Stimulated activated CD4-positive, alpha-beta T cell treated with anti-CD3 and anti-CD28 coated beads, Interleukin-2, amount 100 ng/mL, for 48 hours (primary cell): Measurements from ENCODE around the gene DOP1B.
"Not testable (repeated sequence)": the region's sequence is repeated elsewhere in the genome, so short reads cannot be mapped to it uniquely, and the experiment has no call there.

Source experiments
- DNase-seq, 2 donors: peaks; one replicate each; pipeline ENCODE4 v3.0.0-alpha.2; 2020

The DOP1B gene

DNA sequence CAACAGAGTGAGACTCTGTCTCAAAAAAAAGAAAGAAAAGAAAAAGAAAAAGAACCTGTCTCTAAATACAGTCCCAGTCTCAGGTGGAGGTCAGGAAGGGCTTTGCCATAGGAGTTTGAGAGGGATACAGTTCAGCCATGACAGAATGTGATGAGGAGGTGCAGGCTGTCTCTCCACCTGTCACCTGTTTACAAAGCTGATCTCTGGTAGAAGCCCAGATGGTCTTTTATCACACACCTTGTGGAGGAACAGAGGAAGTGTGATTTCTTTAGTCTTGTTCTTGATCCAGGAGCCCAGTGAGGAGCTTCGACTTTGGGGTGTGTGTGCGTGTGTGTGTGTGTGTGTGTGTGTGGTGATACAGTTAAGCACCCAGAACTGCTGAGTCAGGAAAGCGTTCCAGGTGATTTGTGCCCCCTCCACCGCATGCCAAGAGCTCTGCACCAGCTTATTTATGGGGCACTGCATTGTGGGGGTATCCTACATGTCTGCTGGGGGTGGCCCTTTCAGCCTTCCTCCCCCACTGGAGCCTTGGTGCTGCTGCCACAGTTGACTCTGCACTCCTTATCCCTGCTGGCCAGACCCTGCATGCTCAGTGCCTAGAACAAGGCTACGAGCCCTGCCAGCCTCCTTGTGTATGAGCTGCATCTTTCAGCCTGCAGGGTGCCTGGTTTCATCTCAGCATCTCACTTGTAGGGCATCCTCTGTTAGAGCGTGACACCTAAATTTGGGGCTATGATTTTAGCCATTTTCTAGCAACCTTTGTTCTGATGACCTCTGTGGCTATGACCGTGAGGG, 19.3 kb downstream of the DOP1B start:
- no peak for DNase-seq

DNA sequence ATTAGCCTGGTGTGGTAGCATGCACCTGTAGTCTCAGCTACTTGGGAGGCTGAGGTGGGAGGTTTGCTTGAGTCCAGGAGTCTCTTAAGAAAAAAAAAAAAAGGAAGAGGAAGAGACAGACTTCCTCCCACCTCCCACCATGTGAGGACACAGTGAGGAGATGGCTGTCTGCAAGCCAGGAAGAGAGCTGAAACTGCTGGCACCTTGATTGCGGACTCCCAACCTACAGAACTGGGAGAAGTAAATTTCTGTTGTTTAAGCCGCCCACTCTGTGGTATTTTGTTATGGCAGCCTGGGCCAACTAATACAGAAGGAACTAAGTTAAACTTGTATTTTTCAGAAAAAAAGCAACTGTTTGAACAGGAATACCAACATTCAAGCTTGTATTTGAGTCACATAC, 21.7 kb downstream of the DOP1B start:
- no peak for DNase-seq

DNA sequence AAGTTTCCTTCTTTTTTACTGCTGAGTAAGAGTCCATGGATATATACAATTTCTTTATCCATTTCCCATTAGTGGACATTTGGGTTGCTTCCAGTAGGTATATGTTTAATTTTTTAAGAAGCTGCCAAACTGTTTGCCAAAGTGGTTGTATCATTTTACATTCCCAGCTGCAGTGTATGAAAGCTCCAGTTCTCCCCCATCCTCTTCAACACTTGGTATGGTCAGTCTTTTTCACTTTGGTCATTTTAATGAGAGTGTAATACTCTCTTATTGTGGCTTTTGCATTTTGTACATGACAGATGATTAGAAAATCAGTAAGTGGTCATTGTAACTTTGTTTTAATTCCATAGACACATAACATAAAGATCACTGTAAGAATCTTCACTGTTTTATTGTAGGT, 22.5 kb downstream of the DOP1B start:
- no peak for DNase-seq

DNA sequence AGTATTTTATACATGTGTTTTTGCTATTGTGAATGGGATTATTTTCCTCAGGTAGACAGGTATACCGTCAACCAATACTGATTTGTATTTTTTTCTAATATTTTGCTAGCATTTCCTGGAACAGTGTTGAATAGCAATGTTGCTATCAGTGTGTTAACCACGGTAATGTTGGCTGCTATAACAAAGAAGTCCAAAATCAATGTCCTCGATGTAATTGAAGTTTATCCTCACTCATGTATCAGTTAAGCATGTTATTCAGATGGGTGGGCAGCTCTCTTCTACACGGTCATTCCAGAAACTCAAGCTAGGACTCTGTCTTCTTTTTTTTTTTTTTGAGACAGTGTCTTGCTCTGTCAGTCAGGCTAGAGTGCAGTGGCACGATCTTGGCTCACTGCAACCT, 24.3 kb downstream of the DOP1B start:
- DNase-seq: no peak

DNA sequence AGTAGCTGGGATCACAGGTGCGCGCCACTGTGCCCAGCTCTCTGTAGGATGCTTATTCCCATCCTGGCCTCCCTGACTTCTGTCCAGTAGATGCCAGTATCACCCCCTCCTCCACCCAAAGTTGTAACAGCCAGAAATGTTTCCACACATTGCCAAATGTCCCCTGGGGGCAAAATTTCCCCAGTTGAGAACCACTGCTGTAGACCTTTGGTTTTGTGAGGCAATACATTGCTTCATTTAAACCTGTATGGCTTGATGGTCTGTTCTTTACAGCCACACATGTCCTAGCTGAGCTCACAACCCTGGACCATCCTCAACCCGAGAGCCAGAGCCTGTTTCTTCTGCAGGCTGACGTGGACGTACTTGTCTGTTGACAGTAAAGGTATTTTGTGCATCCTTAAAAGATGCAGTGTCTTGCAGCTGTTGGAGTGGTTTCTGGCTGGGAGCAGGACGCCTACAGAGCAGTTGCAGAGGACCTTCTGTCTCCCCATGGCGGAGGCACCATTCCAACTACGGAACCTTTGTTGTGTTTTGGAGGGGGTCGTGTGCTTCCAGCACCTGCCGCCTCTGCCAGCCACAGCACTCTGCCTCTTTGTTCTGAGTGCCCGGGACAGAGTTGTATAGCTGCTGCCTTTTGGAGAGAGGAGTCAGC, 26.6 kb downstream of the DOP1B start:
- no peak for DNase-seq

DNA sequence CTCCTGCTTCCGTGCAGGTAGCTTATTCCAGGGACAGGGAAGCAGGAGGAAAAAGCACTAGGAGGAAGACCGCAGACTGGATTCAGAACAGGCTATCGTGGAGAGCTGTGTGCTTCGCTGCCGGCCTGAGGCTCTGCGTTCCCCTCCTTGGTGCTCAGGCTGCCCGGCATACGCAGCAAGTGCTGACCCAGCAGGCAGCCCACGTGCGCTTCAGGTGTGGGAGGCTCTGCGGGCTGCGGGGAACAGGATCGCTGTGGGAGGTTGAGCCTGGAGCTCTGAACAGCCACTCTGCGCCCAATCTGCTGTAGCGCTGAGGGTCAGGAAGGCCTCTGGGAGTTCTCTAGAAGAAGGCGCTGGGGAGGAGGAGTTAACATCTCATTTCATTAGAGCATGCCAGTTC, 27.9 kb downstream of the DOP1B start:
- DNase-seq: no peak

DNA sequence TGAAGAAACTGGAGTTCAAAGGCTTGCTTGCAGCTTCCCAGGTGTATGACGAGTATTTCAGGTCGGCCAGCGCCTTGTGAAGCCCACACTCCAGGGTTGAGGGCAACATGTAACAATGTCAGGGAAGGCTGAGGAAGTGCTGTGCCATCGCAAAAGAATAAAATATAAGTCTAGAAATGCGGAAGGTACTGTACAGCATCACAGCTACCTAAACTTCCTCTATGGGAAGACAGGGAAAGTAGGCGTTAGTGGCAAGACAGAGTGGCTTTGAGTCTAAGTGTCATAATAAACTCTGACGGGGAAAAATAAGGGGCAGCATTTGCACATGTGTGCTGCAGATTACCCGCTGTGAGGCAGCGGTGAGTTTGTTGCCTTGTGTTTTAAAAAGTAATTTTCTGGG, 28.9 kb downstream of the DOP1B start:
- DNase-seq: no peak

DNA sequence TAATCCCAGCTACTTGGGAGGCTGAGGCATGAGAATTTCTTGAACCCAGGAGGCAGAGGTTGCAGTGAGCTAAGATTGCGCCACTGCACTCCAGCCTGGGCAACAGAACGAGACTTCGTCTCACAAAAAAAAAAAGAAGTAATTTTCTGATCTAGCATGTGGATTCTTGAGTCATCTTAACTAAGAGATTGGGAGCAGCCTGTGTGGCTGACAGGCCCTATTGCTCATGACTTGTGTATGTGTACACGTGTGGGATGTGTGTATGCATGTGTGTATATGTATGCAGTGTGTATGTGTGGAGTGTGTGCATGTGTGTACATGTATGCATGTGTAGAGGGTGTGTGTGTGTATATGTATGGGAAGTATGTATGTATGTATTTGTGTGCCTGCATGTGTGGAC, 29.5 kb downstream of the DOP1B start:
- DNase-seq: no peak

DNA sequence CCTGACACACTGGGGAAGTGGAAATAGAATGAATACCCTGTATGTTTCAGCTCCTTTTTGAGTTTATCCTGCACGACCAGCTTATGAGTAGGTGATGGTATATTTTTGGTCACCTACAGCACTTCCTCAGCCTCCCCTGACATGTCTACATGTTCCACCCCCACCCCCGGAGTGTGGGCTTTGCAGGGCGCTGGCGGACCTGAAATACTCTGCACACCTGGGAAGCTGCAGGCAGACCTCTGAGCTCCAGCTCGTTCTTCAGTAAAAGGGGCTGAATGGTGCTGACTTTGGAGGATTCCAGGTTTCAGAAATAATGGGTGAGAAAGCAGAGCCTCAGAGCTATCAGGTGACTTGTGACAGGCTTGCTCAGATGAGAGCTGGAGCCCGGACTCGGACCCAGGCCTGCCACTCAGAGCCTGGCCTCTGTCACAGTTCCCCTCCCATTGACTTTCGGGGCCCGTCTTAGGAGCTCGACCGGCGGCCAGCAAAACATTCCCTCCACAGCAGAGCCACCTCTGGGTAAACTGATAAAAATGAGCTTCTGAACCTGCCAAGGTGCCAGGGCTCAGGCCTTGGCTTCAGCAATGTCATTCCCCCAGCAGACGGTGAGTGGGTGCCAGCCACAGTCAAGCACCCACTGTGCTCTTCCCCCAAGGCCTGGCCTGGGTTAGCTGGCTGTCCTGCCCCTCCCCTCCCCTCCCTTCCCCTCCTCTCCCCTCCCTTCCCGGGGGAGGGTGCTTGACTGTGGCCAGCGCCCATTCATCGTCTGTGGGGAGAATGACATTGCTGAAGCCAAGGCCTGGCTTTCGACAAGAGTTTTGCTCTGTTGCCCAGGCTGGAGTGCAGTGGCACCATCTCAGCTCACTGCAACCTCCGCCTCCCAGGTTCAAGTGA, 30.1 kb downstream of the DOP1B start:
- no peak for DNase-seq

DNA sequence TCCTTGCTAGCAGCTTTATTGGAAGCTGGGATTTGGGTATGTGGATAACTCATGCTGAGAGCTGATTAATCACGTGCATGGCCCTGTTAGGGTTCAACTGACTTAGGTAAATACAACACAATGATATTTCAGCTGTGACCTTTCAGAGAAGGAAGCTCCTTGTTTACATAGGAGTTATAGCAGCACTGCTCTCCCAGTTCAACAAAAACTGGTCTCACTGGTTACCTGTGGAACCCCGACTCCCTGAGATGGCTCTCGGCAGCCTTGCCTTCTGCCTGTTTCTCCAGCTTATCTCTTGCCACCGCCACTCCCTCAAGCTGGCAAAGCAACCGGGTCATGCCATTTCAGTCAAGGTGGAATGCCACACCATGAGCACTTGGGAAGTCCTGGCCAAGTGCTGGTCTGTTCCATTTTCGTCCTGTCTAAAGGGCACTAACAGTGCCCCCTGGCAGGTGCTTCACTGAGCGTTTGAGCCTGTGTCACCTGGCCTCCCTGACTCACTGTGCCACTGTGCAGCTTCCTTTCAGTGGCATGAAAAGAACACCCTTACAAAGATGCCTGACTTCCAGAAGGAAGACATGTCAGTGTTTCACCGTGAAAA, 31.6 kb downstream of the DOP1B start:
- DNase-seq: no peak

DNA sequence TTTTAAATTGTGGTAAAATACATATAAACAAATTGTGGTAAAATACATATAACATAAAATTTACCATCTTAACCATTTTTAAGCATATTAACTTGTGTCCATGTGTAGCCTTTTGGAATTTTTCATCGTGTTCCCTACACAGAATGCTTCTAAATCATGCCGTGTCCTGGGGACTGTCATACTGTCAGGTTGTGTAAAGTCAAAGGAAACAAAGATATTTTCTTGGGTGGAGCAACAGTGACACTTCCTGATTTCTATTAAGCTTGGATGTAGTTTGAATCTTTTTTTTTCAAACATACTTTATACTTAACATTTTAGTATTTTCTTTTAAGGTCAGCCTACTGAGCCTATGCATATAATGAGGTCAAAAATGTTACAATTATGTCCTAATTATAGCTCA, 32.3 kb downstream of the DOP1B start:
- no peak for DNase-seq

DNA sequence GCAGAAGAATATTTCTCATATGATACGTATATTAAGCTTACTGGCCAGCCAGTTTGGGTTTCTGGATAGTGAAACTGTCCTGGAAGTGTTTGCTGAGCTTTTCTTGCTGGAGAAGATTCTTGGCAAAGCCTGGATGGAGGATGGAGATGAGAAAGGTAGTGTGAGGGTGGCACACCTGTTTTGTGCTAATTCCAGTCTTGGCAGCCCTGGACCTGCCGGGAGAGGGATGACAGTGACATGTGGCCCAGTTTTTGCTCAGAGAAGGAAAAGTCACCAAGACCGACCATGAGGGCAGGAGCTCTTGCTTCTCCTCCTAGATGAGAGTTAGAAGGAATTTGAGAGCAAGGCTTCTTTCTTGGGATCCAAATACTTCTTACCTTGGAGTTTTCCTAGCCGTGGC, 34.1 kb downstream of the DOP1B start:
- DNase-seq: no peak

DNA sequence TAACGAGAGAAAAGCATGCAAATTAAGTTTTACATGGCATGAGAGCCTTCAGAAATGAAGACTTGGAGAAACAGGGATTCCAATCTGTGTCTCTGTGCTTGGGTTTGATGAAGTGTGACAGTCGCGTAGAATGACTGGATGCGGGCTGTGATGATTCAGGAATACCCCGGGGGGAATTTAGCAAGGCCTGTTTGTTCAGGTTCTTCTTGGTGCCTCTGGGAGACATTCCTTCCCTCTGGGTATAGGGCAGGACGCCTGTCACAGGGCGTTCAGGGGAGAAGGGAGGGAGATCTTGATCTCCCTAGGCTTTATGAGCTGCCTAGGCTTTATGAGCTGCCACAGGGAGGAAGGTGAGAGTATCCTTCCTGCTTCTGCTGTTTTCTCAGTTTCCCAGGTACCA, 36.6 kb downstream of the DOP1B start:
- DNase-seq: no peak

DNA sequence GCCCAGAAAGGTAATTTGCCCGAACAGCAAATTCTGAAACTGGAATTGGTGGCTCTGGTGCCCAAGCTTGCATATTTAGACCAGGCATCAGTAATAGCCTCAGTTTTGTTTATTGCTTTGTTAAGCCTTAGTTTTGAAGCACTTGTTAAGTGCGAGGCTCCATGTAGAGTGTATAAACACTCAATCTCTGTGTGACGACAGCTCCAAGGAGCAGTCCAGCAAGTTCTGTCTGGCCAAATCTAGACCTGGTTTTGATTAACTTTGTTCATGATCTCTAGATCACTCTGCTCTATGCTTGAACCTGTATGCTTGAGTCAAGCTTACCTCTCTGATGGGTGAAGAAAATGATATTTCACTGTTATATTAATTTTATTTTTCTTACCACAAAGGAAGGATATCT, 37.4 kb downstream of the DOP1B start:
- DNase-seq: no peak

DNA sequence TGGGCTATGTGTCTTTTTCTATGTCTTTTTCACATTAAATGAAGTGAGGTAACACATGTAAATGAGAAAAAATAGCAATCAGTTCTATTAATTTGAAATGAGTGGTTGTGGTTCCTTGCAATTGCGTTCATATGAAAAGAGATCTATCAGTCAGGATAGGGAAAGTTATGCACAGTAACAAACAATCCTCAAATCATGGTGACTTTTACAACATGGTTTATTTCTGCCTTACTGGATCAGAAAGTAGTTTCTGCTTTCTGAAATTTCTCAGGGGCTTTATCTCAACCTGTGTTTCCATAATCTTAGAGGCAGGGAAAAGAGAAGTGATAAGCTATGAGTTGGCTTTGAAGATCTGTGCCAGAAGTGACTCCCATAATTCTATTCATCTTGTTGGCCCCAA, 39.0 kb downstream of the DOP1B start:
- no peak for DNase-seq

DNA sequence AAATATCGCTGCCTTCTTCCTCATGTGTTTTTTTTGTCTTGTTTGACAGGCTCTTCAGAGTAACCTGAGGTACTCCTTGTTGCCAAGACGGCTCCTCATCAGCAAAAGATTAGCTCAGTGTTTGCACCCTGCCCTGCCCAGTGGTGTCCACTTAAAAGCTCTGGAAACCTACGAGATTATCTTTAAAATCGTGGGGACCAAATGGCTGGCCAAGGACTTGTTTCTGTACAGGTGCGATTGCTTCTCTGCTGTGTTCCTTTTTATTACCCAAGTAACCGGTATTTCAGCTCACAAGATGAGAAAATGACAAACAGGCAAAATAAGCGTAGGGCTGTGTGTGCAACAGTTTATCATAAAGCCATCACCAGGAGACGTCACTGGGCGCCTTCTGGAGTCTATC, 42.4 kb downstream of the DOP1B start:
- DNase-seq: no peak

DNA sequence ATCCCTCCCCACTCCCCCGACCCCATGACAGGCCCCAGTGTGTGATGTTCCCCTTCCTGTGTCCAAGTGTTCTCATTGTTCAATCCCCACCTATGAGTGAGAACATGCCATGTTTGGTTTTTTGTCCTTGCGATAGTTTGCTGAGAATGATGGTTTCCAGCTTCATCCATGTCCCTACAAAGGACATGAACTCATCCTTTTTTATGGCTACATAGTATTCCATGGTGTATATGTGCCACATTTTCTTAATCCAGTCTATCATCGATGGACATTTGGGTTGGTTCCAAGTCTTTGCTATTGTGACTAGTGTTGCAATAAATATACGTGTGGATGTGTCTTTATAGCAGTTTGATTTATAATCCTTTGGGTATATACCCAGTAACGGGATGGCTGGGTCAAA, 43.0 kb downstream of the DOP1B start:
- not testable (repeated sequence) for DNase-seq

DNA sequence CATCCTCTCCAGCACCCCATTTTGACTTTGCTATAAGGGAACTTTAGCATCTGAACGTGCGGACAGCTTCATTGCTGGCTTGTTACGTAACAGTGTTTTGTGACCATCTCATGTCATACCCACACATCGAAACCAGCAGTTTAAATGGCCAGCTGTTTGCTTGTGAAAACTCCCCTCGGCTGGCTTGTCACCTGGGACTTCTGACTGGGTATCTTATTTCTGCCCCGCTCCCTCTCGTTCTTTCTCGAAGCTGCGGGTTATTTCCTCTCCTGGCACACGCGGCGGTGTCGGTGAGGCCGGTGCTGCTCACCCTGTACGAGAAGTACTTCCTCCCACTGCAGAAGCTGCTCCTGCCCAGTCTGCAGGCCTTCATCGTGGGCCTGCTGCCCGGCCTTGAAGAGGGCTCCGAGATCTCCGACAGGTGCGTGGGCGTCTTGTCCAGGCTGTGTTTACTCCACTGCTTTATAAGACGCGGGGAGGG, 43.5 kb downstream of the DOP1B start:
- no peak for DNase-seq

DNA sequence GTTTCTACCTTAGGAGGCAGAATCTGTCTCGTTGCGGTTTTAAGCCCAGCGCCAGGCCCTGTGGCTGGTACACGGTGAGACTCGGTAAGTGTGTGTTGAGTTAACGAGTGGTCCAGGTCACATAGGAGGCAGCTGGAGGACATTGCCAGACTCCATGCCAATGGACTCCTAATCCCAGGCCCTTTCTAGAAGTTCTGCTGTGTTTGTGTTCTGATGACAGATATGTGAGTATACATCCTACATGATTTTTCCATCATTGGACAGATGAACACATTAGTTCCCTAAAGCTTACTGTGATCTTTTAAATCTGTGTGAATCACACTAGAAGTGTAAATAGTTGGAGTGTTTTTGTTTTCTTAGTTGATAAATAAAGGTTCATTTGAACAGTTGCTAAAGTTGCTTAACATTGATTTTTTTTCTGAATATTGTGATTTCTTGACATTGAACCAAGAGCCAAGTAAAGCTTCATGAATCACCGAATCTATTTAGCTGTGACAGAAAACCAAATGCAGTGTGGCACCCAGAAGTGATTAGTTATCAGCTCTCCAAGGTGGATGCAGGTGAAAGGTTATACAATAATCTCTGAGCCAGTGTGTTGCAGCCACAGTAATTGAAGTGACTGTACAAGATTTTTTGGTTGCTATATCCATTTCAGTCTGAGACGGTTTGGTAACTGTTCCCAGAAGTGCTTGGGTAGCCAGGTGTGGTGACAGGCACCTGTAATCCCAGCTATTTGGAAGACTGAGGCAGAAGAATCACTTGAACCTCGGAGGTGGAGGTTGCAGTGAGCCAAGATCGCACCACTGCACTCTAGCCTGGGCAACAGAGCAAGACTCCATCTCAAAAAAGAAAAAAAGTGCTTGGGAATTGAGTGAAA, 46.3 kb downstream of the DOP1B start:
- DNase-seq: no peak

DNA sequence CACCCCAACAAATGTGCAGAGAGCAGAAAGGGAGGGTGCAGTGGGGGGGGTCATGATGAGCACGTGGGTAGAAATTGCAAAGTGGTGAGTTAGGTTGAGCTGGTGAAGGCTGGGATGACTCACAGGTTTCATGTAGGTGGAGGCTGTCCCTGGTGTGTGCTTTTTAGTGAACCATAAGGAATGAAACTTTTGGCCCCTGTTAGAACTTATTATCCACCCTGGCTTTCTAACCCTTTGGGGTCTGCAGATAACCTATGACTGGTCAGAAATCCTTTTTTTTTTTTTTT, 46.9 kb downstream of the DOP1B start:
- peak; percentile 32 to 43 for DNase-seq

DNA sequence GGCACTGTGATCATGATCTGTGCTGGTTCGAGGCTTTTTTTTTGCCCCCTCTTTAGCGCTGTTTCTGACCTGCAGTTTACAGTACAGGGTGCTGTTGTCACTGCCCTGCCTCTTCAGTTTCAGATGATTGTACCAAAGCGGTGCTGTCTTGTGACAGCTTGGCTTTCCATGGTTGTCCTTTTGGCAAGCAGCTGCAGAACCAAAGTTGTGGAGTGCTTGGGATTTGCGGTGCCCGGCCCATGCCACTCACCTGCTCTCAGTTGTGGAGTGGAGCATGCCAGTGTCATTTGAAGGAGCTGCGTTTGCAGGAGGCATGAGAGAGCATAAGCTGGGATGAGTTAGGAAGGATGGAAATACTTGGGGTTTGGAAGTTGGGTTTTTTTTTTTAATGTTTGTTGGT, 48.4 kb downstream of the DOP1B start:
- no peak for DNase-seq

DNA sequence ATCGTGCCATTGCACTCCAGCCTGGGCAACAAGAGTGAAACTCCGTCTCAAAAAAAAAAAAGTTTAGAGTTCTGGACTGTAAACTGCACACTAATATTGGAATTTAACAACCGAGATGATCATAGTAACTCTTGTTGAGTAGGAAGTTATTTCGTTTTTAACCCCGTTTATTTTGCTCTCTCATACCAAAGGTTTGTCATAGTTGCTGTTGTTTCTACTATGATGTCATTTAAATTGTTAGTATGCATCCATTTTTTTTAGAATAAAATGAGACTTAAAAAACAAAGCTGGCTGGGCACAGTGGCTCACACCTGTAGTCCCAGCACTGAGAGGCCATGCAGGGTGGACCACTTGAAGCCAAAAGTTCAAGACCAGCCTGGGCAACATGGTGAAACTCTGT, 49.3 kb downstream of the DOP1B start:
- DNase-seq: no peak
